Spinal cord (tissue), 10 donors: ENCODE results near the gene GRIK4. TPM values are rescaled to one million over a fixed set of nuclear protein-coding genes. Genes with fewer than 3 reads are reported as not detected.

ENCODE experiments used
- DNase-seq, 6 donors: peaks; one replicate each; pipeline versions ENCODE4 v3.0.0 to v3.0.0-alpha.2; 2013 to 2015; ENCODE audit warnings: low spot score in 6 of 6, low read depth in 4 of 6
- H3K27ac ChIP-seq: one replicate; pipeline ENCODE4 v1.5.1; 2013; ENCODE audit warnings: low read depth, low read length, control low read depth
- H3K27me3 ChIP-seq: one replicate; pipeline ENCODE4 v1.6.1; 2013; ENCODE audit warnings: low read length; ENCODE audit not compliant: control insufficient read depth, insufficient read depth
- H3K36me3 ChIP-seq: one replicate; pipeline ENCODE4 v1.6.1; 2013; ENCODE audit warnings: low read length; ENCODE audit not compliant: control insufficient read depth, insufficient read depth
- H3K4me1 ChIP-seq: one replicate; pipeline ENCODE4 v1.6.1; 2013; ENCODE audit warnings: low read length; ENCODE audit not compliant: control insufficient read depth, insufficient read depth
- H3K4me3 ChIP-seq: one replicate; pipeline ENCODE4 v1.5.1; 2013; ENCODE audit warnings: low read depth, low read length, control low read depth
- H3K9me3 ChIP-seq: one replicate; pipeline ENCODE4 v1.6.1; 2013; ENCODE audit warnings: low read length; ENCODE audit not compliant: control insufficient read depth, insufficient read depth
- WGBS: methylation state at CpG from one replicate; pipeline ENCODE4 v1.1.5; 2013; ENCODE audit warnings: missing lambda C conversion rate; ENCODE audit not compliant: insufficient coverage; 5-methylcytosine and 5-hydroxymethylcytosine counted together
- polyA plus RNA-seq, 2 donors: library from polyadenylated mRNA; unstranded; fragments of 120-200 nt; gene quantifications; one replicate each; pipeline ENCODE4 v1.2.1, GENCODE V29; 2013; ENCODE audit not compliant: insufficient read length in 2 of 2
- total RNA-seq, 2 donors: library from RNA; depleted of rRNA in 1 of 2; stranded (reverse); fragments of 120-200 nt in 1 of 2; fragments of >200 nt in 1 of 2; gene quantifications; one replicate each; pipeline versions ENCODE4 v1.2.3 to v1.2.4, GENCODE V29; 2013 to 2014
- donor health status: healthy.

GRIK4 gene
- total and polyA plus RNA-seq, 4 donors = 5.2 to 23.2 (median 12.3) TPM

GRCh38 chr11:120637131-120637530 is 125.6 kb downstream of the GRIK4 start:
- 83% methylated on average over 4 of the region's 6 CpGs for WGBS
- H3K27me3 ChIP-seq = no peaks in the 10 kb centered on the region
- no peak for DNase-seq

GRCh38 chr11:120642196-120642894 is 130.8 kb downstream of the GRIK4 start:
- DNase-seq = no peak
- Histone ChIP-seq H3K4me3 (no peak overlapping the region), H3K27me3 (no peaks in the 10 kb centered on the region), H3K4me1 (peaks cover 27% of the 10 kb centered on the region), H3K9me3 (no peaks in the 10 kb centered on the region), H3K36me3 (no peaks in the 10 kb centered on the region), H3K27ac (no peak overlapping the region)
- 81% methylated on average over 9 of the region's 10 CpGs for WGBS

More at GRCh38 chr11:120637131-120637530, 125.6 kb downstream of the GRIK4 start:
- no peak overlapping the region for H3K4me3 ChIP-seq
- H3K9me3 ChIP-seq = no peaks in the 10 kb centered on the region
- H3K4me1 ChIP-seq = peaks cover 23% of the 10 kb centered on the region
- H3K27ac ChIP-seq = no peak overlapping the region
- no peaks in the 10 kb centered on the region for H3K36me3 ChIP-seq

- Histone ChIP-seq H3K27ac (no peak overlapping the region), H3K4me3 (no peak overlapping the region), H3K36me3 (peaks cover 3% of the 10 kb centered on the region), H3K9me3 (no peaks in the 10 kb centered on the region), H3K4me1 (peaks cover 35% of the 10 kb centered on the region), H3K27me3 (no peaks in the 10 kb centered on the region)
- WGBS = 60% methylated on average over 6 of the region's 6 CpGs
- DNase-seq = peak in 1 of 6 donors; percentile 29
Observed at GRCh38 chr11:120643284-120643683, 131.7 kb downstream of the GRIK4 start.

- Histone ChIP-seq H3K36me3 (peaks cover 3% of the 10 kb centered on the region), H3K27me3 (peaks cover 6% of the 10 kb centered on the region), H3K4me1 (peaks cover 45% of the 10 kb centered on the region), H3K9me3 (no peaks in the 10 kb centered on the region), H3K4me3 (no peak overlapping the region), H3K27ac (no peak overlapping the region)
- WGBS = 22% methylated on average over 11 of the region's 12 CpGs
- DNase-seq = peak in 3 of 6 donors; percentile 31 to 93 (median 46)
Observed at GRCh38 chr11:120645639-120646038, 134.1 kb downstream of the GRIK4 start.

- no peak for DNase-seq
- Histone ChIP-seq H3K9me3 (no peaks in the 10 kb centered on the region), H3K4me3 (no peak overlapping the region), H3K36me3 (peaks cover 3% of the 10 kb centered on the region), H3K27ac (no peak overlapping the region), H3K4me1 (peaks cover 45% of the 10 kb centered on the region), H3K27me3 (peaks cover 6% of the 10 kb centered on the region)
- 37% methylated on average over 2 of the region's 3 CpGs for WGBS
Observed at GRCh38 chr11:120646206-120646605, 134.7 kb downstream of the GRIK4 start.

- H3K27me3 ChIP-seq = peaks cover 6% of the 10 kb centered on the region
- no peak overlapping the region for H3K4me3 ChIP-seq
- 86% methylated on average over 9 of the region's 12 CpGs for WGBS
- no peak overlapping the region for H3K27ac ChIP-seq
- H3K36me3 ChIP-seq = peaks cover 3% of the 10 kb centered on the region
- peaks cover 36% of the 10 kb centered on the region for H3K4me1 ChIP-seq
- no peak for DNase-seq
- no peaks in the 10 kb centered on the region for H3K9me3 ChIP-seq
Observed at GRCh38 chr11:120647681-120648080, 136.1 kb downstream of the GRIK4 start.

- no peaks in the 10 kb centered on the region for H3K9me3 ChIP-seq
- H3K36me3 ChIP-seq = peaks cover 3% of the 10 kb centered on the region
- no peak overlapping the region for H3K4me3 ChIP-seq
- no CpG with 5 or more reads among the region's 6 CpGs for WGBS
- no peak overlapping the region for H3K27ac ChIP-seq
- no peak for DNase-seq
- H3K4me1 ChIP-seq = peaks cover 27% of the 10 kb centered on the region
- peaks cover 6% of the 10 kb centered on the region for H3K27me3 ChIP-seq
Observed at GRCh38 chr11:120648771-120649170, 137.2 kb downstream of the GRIK4 start.

GRCh38 chr11:120649316-120649715 is 137.8 kb downstream of the GRIK4 start:
- DNase-seq = no peak
- WGBS = 69% methylated on average over 5 of the region's 5 CpGs

GRCh38 chr11:120651396-120651795 is 139.8 kb downstream of the GRIK4 start:
- Histone ChIP-seq H3K27me3 (peaks cover 8% of the 10 kb centered on the region), H3K4me1 (peaks cover 18% of the 10 kb centered on the region), H3K36me3 (peaks cover 6% of the 10 kb centered on the region), H3K4me3 (no peak overlapping the region), H3K9me3 (no peaks in the 10 kb centered on the region), H3K27ac (no peak overlapping the region)
- no peak for DNase-seq
- WGBS = 80% methylated on average over 3 of the region's 3 CpGs

More at GRCh38 chr11:120649316-120649715, 137.8 kb downstream of the GRIK4 start:
- Histone ChIP-seq H3K4me3 (no peak overlapping the region), H3K36me3 (peaks cover 3% of the 10 kb centered on the region), H3K27ac (no peak overlapping the region), H3K4me1 (peaks cover 24% of the 10 kb centered on the region), H3K9me3 (no peaks in the 10 kb centered on the region), H3K27me3 (peaks cover 6% of the 10 kb centered on the region)

- H3K4me3 ChIP-seq = no peak overlapping the region
- H3K9me3 ChIP-seq = no peaks in the 10 kb centered on the region
- peaks cover 8% of the 10 kb centered on the region for H3K27me3 ChIP-seq
- H3K4me1 ChIP-seq = peaks cover 18% of the 10 kb centered on the region
- H3K27ac ChIP-seq = no peak overlapping the region
- H3K36me3 ChIP-seq = peaks cover 6% of the 10 kb centered on the region
- no peak for DNase-seq
- WGBS = 93% methylated on average over 3 of the region's 6 CpGs
Observed at GRCh38 chr11:120651836-120652235, 140.3 kb downstream of the GRIK4 start.
